WTC11 (cell line): Measurements from ENCODE around the gene CLBA1. TPM values are rescaled to one million over a fixed set of nuclear protein-coding genes. Genes with fewer than 3 reads are reported as not detected.

ENCODE experiments used
- ATAC-seq: fragments of 200-7000 bp; cut with Tn5 transposase; 2 replicates; pipeline ENCODE4 v1.10.0; 2021; ENCODE audit warnings: mild to moderate bottlenecking, moderate library complexity
- CTCF ChIA-PET: fragments of 300-600 bp; sonication (Branson Sonifier 250); formaldehyde crosslinking; loops from one replicate; lab custom pipeline; 2021; ENCODE audit warnings: antibody characterized with exemption; lab: Charles Lee
- POLR2A ChIA-PET: fragments of 350-600 bp; sonication (Branson Sonifier 250); formaldehyde crosslinking; loops from one replicate; lab custom pipeline; 2021; ENCODE audit warnings: antibody characterized with exemption; lab: Charles Lee
- DNase-seq: peaks from one replicate; pipeline ENCODE4 v3.0.0; 2021; ENCODE audit warnings: low spot score
- H3K27ac Mint-ChIP-seq: 2 replicates; pipeline ENCODE4 v1.8.0; 2021; ENCODE audit warnings: mixed read lengths
- H3K27me3 Mint-ChIP-seq: 2 replicates; pipeline ENCODE4 v1.8.0; 2021; ENCODE audit warnings: low read depth, mild to moderate bottlenecking, moderate library complexity, mixed read lengths
- H3K36me3 Mint-ChIP-seq: 2 replicates; pipeline ENCODE4 v1.8.0; 2021; ENCODE audit warnings: mixed read lengths
- H3K4me1 Mint-ChIP-seq: 2 replicates; pipeline ENCODE4 v1.8.0; 2022; ENCODE audit warnings: mixed read lengths
- H3K4me3 Mint-ChIP-seq: 2 replicates; pipeline ENCODE4 v1.8.0; 2021; ENCODE audit warnings: mild to moderate bottlenecking, moderate library complexity, mixed read lengths
- H3K9me3 Mint-ChIP-seq: 2 replicates; pipeline ENCODE4 v1.8.0; 2021; ENCODE audit warnings: mixed read lengths
- CBFB ChIP-seq: sonication (generic); formaldehyde crosslinking; IDR thresholded peaks from 2 replicates; pipeline ENCODE4 v1.8.1; 2022; ENCODE audit warnings: mild to moderate bottlenecking, low read depth, missing genetic modification reagents
- CTCF ChIP-seq: fragments of 200-600 bp; IDR thresholded peaks from 2 replicates; pipeline ENCODE4 v1.8.0; 2022; ENCODE audit warnings: antibody characterized with exemption
- E2F4 ChIP-seq: sonication (generic); formaldehyde crosslinking; IDR thresholded peaks from 2 replicates; pipeline ENCODE4 v1.8.1; 2022; ENCODE audit warnings: low read depth, mild to moderate bottlenecking, moderate library complexity, missing genetic modification reagents, borderline replicate concordance
- EMX1 ChIP-seq: fragments of 250-450 bp; sonication (Bioruptor Pico); IDR thresholded peaks from 2 replicates; pipeline ENCODE4 v1.8.0; 2021; ENCODE audit warnings: mild to moderate bottlenecking
- ESRRA ChIP-seq: sonication (generic); formaldehyde crosslinking; IDR thresholded peaks from 2 replicates; pipeline ENCODE4 v1.8.1; 2022; ENCODE audit warnings: mild to moderate bottlenecking, missing genetic modification reagents, borderline replicate concordance
- ETV6 ChIP-seq: sonication (generic); formaldehyde crosslinking; IDR thresholded peaks from 2 replicates; pipeline ENCODE4 v1.8.1; 2022; ENCODE audit warnings: mild to moderate bottlenecking, missing genetic modification reagents
- FOXP1 ChIP-seq: sonication (generic); formaldehyde crosslinking; IDR thresholded peaks from 2 replicates; pipeline ENCODE4 v1.8.0; 2022; ENCODE audit warnings: missing genetic modification reagents, mild to moderate bottlenecking, moderate library complexity, borderline replicate concordance
- FOXP4 ChIP-seq: sonication (generic); formaldehyde crosslinking; IDR thresholded peaks from 2 replicates; pipeline ENCODE4 v1.8.0; 2022; ENCODE audit warnings: mild to moderate bottlenecking, missing genetic modification reagents
- KAT7 ChIP-seq: sonication (generic); formaldehyde crosslinking; IDR thresholded peaks from 2 replicates; pipeline ENCODE4 v1.8.1; 2023; ENCODE audit warnings: missing genetic modification reagents, mild to moderate bottlenecking, borderline replicate concordance
- MYBL2 ChIP-seq: sonication (generic); formaldehyde crosslinking; IDR thresholded peaks from 2 replicates; pipeline ENCODE4 v1.8.1; 2023; ENCODE audit warnings: mild to moderate bottlenecking, moderate library complexity, missing genetic modification reagents
- NFATC4 ChIP-seq: fragments of 250-450 bp; sonication (Bioruptor Pico); IDR thresholded peaks from 2 replicates; pipeline ENCODE4 v1.9.0; 2021; ENCODE audit warnings: mild to moderate bottlenecking
- NFYB ChIP-seq: sonication (generic); formaldehyde crosslinking; conservative IDR thresholded peaks from 2 replicates; pipeline ENCODE4 v1.8.0; 2022; ENCODE audit warnings: low read depth, missing genetic modification reagents
- OVOL2 ChIP-seq: fragments of 250-450 bp; sonication (Bioruptor Pico); IDR thresholded peaks from 2 replicates; pipeline ENCODE4 v1.9.0; 2021; ENCODE audit warnings: mild to moderate bottlenecking, borderline replicate concordance
- SMAD4 ChIP-seq: sonication (generic); formaldehyde crosslinking; IDR thresholded peaks from 2 replicates; pipeline ENCODE4 v1.8.0; 2022; ENCODE audit warnings: mild to moderate bottlenecking, missing genetic modification reagents
- SOX15 ChIP-seq: fragments of 250-450 bp; sonication (Bioruptor Pico); IDR thresholded peaks from 2 replicates; pipeline ENCODE4 v1.9.0; 2021; ENCODE audit warnings: mild to moderate bottlenecking
- TEAD4 ChIP-seq: sonication (generic); formaldehyde crosslinking; IDR thresholded peaks from 2 replicates; pipeline ENCODE4 v1.8.0; 2022; ENCODE audit warnings: mild to moderate bottlenecking, missing genetic modification reagents
- ZNF219 ChIP-seq: sonication (generic); formaldehyde crosslinking; IDR thresholded peaks from 2 replicates; pipeline ENCODE4 v1.8.0; 2023; ENCODE audit warnings: missing genetic modification reagents, mild to moderate bottlenecking, borderline replicate concordance
- ZNF232 ChIP-seq: sonication (generic); formaldehyde crosslinking; IDR thresholded peaks from 2 replicates; pipeline ENCODE4 v1.8.0; 2022; ENCODE audit warnings: mild to moderate bottlenecking, missing genetic modification reagents
- ZNF396 ChIP-seq: fragments of 250-450 bp; sonication (Bioruptor Pico); IDR thresholded peaks from 2 replicates; pipeline ENCODE4 v1.8.0; 2021; ENCODE audit warnings: mild to moderate bottlenecking, moderate library complexity, borderline replicate concordance
- ZNF671 ChIP-seq: fragments of 250-450 bp; sonication (Bioruptor Pico); IDR thresholded peaks from 2 replicates; pipeline ENCODE4 v1.8.0; 2021; ENCODE audit warnings: mild to moderate bottlenecking
- total RNA-seq: library from RNA; stranded (reverse); gene quantifications from 3 replicates; pipeline ENCODE4 v1.2.3, GENCODE V29; 2021
- TF ChIP-seq, protein P1 (sequence below): sonication (generic); formaldehyde crosslinking; IDR thresholded peaks from 2 replicates; pipeline ENCODE4 v1.8.1; 2023; ENCODE audit warnings: mild to moderate bottlenecking, moderate library complexity, missing genetic modification reagents
- TF ChIP-seq, protein P2 (sequence below): sonication (generic); formaldehyde crosslinking; IDR thresholded peaks from 2 replicates; pipeline ENCODE4 v1.8.1; 2023; ENCODE audit warnings: mild to moderate bottlenecking, missing genetic modification reagents, moderate library complexity
- TF ChIP-seq, protein P3 (sequence below): sonication (generic); formaldehyde crosslinking; IDR thresholded peaks from 2 replicates; pipeline ENCODE4 v1.8.0; 2023; ENCODE audit warnings: missing genetic modification reagents
- TF ChIP-seq, protein P4 (sequence below): fragments of 250-450 bp; sonication (Bioruptor Pico); conservative IDR thresholded peaks from 2 replicates; pipeline ENCODE4 v1.9.0; 2021; ENCODE audit warnings: mild to moderate bottlenecking

CLBA1 gene
- total RNA-seq, 1 experiment from 2014 or later: 3.8 TPM

DNA sequence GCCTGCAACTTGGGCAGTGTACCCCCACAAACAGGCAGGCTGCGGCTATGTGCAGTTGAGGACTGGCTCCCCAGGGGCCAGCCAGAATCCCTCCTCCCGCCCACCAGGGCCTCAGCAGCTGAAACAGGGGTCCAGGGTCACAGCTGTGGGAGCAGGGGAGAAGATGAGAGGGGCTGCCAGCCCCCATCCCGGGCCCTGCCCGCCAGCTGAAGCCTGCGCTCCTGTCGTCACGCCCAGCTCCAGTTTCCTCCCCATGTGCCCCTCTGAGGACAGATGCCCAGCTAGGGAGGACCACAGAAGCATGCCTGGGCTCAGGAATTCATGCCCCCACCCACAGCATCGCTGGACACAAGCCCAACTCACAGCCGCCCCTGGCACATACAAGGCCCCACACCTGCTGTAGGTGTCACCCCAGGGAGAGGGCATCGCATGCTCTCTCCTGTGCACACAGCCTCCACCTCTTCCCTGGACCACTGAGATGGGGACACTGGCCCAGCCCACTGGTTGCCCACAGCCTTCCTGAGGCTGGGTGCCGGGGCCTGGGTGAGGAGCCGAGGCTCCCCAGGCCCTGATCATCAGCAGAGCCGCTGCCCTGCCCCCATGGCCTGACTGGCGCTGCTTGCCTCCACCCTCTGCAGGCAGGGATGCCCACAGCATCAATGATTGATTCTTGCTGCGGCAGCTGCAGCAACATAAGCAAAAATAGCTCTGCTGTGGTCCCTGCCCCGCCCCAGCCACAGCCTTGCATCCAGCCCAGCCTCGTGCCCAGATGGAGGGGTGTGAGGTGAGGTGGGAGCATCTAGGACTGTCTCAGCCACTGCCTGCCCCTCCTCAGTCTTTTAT is 3.7 kb upstream of the CLBA1 start (continued):
- TF ChIP-seq, protein P1, sequence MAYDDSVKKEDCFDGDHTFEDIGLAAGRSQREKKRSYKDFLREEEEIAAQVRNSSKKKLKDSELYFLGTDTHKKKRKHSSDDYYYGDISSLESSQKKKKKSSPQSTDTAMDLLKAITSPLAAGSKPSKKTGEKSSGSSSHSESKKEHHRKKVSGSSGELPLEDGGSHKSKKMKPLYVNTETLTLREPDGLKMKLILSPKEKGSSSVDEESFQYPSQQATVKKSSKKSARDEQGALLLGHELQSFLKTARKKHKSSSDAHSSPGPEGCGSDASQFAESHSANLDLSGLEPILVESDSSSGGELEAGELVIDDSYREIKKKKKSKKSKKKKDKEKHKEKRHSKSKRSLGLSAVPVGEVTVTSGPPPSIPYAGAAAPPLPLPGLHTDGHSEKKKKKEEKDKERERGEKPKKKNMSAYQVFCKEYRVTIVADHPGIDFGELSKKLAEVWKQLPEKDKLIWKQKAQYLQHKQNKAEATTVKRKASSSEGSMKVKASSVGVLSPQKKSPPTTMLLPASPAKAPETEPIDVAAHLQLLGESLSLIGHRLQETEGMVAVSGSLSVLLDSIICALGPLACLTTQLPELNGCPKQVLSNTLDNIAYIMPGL: no peak
- TF ChIP-seq, protein P2, sequence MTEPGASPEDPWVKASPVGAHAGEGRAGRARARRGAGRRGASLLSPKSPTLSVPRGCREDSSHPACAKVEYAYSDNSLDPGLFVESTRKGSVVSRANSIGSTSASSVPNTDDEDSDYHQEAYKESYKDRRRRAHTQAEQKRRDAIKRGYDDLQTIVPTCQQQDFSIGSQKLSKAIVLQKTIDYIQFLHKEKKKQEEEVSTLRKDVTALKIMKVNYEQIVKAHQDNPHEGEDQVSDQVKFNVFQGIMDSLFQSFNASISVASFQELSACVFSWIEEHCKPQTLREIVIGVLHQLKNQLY: no peak
- no peak for TF ChIP-seq ETV6 (CRISPR knock-in tag)
- no peak for TF ChIP-seq ESRRA
- TF ChIP-seq SOX15: no peak
- TF ChIP-seq OVOL2 (CRISPR knock-in tag): no peak

DNA sequence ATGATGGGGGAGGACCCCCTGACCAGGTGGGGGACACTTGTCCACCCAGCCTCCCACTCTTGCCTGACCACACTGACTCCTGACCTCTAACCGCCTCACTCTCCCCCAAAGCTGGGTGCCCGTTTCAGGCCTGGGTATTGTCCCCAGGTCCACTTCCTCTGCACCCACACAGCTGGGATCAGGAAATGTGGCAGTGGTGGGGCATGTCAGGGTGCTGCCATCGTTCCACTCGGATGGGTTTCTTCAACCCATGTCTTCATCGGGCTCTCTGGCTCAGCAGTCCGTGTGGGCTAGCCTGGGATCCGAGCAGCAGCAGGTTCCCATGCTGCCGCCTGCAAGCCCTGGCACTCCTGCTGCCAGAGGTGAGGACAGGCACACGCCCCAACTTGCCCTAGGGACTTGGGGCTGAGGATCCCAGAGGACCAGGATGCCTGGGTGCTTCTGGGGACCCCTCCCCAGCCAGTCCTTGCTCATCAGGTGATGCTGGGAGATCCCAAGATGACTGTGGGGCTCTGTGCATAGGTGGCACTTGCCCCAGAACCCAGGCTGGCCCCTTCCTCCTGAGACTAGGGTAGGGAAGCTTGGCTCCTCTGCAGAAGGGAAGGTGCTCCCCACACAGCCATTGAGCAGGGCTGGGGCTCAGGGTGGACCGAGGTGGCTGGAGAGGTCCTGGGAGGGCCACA is 2.9 kb upstream of the CLBA1 start:
- CTCF ChIA-PET: interaction anchor here (1.3 kb wide), 1 partner anchor 12 kb away, joined by 3 read pairs; no protein-coding TSS in a partner anchor
- ATAC-seq: no peak
- TF ChIP-seq, protein P3, sequence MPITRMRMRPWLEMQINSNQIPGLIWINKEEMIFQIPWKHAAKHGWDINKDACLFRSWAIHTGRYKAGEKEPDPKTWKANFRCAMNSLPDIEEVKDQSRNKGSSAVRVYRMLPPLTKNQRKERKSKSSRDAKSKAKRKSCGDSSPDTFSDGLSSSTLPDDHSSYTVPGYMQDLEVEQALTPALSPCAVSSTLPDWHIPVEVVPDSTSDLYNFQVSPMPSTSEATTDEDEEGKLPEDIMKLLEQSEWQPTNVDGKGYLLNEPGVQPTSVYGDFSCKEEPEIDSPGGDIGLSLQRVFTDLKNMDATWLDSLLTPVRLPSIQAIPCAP (CRISPR knock-in tag): no peak
- TF ChIP-seq MYBL2 (CRISPR knock-in tag): no peak
- no peak for TF ChIP-seq ZNF671
- no peak for TF ChIP-seq CTCF
- TF ChIP-seq E2F4 (CRISPR knock-in tag): no peak
- TF ChIP-seq FOXP1 (CRISPR knock-in tag): no peak
- TF ChIP-seq FOXP4 (CRISPR knock-in tag): no peak
- TF ChIP-seq ZNF219 (CRISPR knock-in tag): no peak
- no peak for TF ChIP-seq ETV6 (CRISPR knock-in tag)
- TF ChIP-seq EMX1 (CRISPR knock-in tag): no peak
- no peak for TF ChIP-seq TEAD4 (CRISPR knock-in tag)
- no peak for TF ChIP-seq KAT7 (CRISPR knock-in tag)
- TF ChIP-seq, protein P4, sequence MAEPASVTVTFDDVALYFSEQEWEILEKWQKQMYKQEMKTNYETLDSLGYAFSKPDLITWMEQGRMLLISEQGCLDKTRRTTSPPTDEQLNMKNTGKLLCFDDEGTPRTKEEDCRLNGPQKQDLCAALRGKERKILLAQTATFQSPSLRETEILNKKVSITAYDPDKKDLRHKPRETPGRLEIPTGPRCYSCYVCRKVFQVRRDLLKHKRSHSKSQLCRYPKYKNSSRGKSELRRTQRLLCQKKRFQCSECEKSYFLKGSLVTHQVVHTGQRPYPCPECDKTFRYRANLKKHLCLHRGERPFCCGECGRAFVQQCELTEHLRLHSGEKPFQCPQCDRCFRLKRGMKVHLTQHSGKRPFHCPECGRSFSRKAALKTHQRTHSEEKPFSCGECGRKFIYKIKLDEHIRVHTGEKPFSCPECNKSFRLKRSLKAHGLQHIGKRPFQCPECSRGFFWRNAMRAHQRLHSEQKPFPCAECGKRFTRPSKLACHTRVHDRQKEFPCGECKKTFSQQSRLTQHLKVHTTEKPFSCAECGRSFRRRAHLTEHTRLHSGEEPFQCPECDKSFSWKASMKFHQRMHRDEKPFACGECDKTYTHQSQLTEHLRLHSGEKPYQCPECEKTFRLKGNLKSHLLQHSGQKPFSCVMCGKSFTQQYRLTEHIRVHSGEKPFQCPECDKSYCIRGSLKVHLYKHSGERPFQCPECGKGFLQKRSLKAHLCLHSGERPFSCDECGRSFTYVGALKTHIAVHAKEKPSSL (CRISPR knock-in tag): no peak
- TF ChIP-seq NFYB (CRISPR knock-in tag): no peak
- TF ChIP-seq ZNF396 (CRISPR knock-in tag): no peak
- TF ChIP-seq SMAD4: no peak
- no peak for TF ChIP-seq CBFB (CRISPR knock-in tag)
- TF ChIP-seq NFATC4 (CRISPR knock-in tag): no peak
- TF ChIP-seq ZNF232 (CRISPR knock-in tag): no peak

More for the DNA sequence above, 2.9 kb upstream of the CLBA1 start:
- no peaks in the 10 kb centered on the region for H3K36me3 Mint-ChIP-seq
- H3K4me1 Mint-ChIP-seq: peaks cover 7% of the 10 kb centered on the region; the same call in 1 of the 2 replicates
- no peak for DNase-seq
- H3K9me3 Mint-ChIP-seq: no peaks in the 10 kb centered on the region
- no peak overlapping the region for H3K4me3 Mint-ChIP-seq
- POLR2A ChIA-PET: no interaction called here
- no peak overlapping the region for H3K27ac Mint-ChIP-seq
- H3K27me3 Mint-ChIP-seq: peaks cover 30% of the 10 kb centered on the region
